Esophagus squamous epithelium (tissue), 5 donors: ENCODE measurements around the gene OVCA2. TPM values are rescaled to one million over a fixed set of nuclear protein-coding genes. Genes with fewer than 3 reads are reported as not detected.

Experiments
- DNase-seq: peaks from one replicate; lab custom pipeline; 2025; lab: John Stamatoyannopoulos, UW
- H3K27ac ChIP-seq, 4 donors: fragments of 200-600 bp; sonication (generic); one replicate each; pipeline ENCODE4 v1.5.1; 2016 to 2019; ENCODE audit warnings: mild to moderate bottlenecking in 1 of 4
- H3K27me3 ChIP-seq, 4 donors: fragments of 200-600 bp; sonication (generic); 1 replicate in 3 of 4; 2 replicates in 1 of 4; pipeline versions ENCODE4 v1.5.1 to v1.6.0; 2017 to 2021; ENCODE audit warnings: antibody characterized with exemption in 1 of 4
- H3K36me3 ChIP-seq, 3 donors: fragments of 200-600 bp; sonication (generic); one replicate each; pipeline ENCODE4 v1.5.1; 2016 to 2019
- H3K4me1 ChIP-seq, 3 donors: fragments of 200-600 bp; sonication (generic); one replicate each; pipeline ENCODE4 v1.5.1; 2017 to 2019
- H3K4me3 ChIP-seq, 4 donors: fragments of 200-600 bp; sonication (generic); 1 replicate in 3 of 4; 2 replicates in 1 of 4; pipeline ENCODE4 v1.5.1; 2016 to 2019; ENCODE audit warnings: mild to moderate bottlenecking in 2 of 4, moderate library complexity in 1 of 4
- H3K9me3 ChIP-seq, 3 donors: fragments of 200-600 bp; sonication (generic); one replicate each; pipeline ENCODE4 v1.5.1; 2016 to 2019
- POLR2A ChIP-seq, 4 donors: fragments of 450-650 bp; IDR thresholded peaks; one replicate each; pipeline ENCODE4 v1.6.1; 2017; ENCODE audit warnings: antibody characterized with exemption in 4 of 4, mild to moderate bottlenecking in 4 of 4, moderate library complexity in 3 of 4
- WGBS, 2 donors: methylation state at CpG; one replicate each; pipeline ENCODE4 v1.1.5; 2018; 5-methylcytosine and 5-hydroxymethylcytosine counted together
- intact Hi-C: fragments of 100-400 bp; cut with DNase I; formaldehyde crosslinking; loops from one replicate; pipeline ENCODE4 v1.15.0; 2022
- total RNA-seq, 4 donors: library from RNA; depleted of rRNA; stranded (reverse); fragments of >200 nt; gene quantifications; one replicate each; pipeline ENCODE4 v1.1.0, GENCODE V29; 2016
- TF ChIP-seq, protein P1 (sequence below), 6 experiments: fragments of 450-650 bp in 4 of 6; fragments of 200-600 bp in 2 of 6; sonication (generic) in 2 of 6; IDR thresholded peaks; one replicate each; pipeline ENCODE4 v1.5.1; 2016 to 2019; ENCODE audit warnings: antibody characterized with exemption in 6 of 6, mild to moderate bottlenecking in 4 of 6, moderate library complexity in 4 of 6
- donor health status: DM: yes; HTN: yes; CAD: no.

The OVCA2 gene
- total RNA-seq, 4 donors from 2014 or later, result 42.3 to 70.5 (median 53.2) TPM

DNA sequence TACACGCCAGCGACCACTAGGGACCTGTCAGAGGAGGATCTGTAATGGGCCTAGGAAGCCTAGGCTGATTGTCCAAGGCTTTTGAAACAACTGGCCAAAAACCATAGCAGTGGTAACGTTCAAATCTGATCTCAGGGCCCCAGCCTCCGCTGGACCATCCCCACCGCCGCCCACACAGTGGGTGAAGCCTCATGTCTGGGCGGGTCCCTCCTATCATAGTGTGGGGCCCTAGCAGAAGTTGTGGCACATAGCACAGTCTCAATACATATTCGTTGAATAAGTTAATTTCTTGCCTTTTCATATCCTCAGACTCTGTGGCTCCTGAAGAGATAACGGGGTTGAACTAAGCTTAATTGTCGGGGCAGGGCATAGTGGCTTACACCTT is 11.1 kb upstream of the OVCA2 start:
- Histone ChIP-seq H3K4me1 (peaks cover 12 to 41% (median 20%) of the 10 kb centered on the region in 3 donors), H3K36me3 (peaks cover 5 to 22% (median 6%) of the 10 kb centered on the region in 3 donors), H3K27me3 (peaks cover 0 to 33% (median 0%) of the 10 kb centered on the region in 4 donors), H3K9me3 (no peaks in the 10 kb centered on the region), H3K27ac (peak overlapping the region; percentile 67 to 85 (median 78)), H3K4me3 (peak overlapping the region; percentile 81 to 97 (median 90))
- DNase-seq, result no peak
- intact Hi-C loops, result no loop called here
- 4 to 11% methylated on average over 6 to 8 of the region's 10 CpGs for WGBS, 2 donors
- TF ChIP-seq POLR2A (IDR thresholded peaks at IDR 0.05), result no peak
- TF ChIP-seq, protein P1, sequence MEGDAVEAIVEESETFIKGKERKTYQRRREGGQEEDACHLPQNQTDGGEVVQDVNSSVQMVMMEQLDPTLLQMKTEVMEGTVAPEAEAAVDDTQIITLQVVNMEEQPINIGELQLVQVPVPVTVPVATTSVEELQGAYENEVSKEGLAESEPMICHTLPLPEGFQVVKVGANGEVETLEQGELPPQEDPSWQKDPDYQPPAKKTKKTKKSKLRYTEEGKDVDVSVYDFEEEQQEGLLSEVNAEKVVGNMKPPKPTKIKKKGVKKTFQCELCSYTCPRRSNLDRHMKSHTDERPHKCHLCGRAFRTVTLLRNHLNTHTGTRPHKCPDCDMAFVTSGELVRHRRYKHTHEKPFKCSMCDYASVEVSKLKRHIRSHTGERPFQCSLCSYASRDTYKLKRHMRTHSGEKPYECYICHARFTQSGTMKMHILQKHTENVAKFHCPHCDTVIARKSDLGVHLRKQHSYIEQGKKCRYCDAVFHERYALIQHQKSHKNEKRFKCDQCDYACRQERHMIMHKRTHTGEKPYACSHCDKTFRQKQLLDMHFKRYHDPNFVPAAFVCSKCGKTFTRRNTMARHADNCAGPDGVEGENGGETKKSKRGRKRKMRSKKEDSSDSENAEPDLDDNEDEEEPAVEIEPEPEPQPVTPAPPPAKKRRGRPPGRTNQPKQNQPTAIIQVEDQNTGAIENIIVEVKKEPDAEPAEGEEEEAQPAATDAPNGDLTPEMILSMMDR (IDR thresholded peaks at IDR 0.05), result peak in 3 of 6 experiments; percentile 26 to 57 (median 34)

DNA sequence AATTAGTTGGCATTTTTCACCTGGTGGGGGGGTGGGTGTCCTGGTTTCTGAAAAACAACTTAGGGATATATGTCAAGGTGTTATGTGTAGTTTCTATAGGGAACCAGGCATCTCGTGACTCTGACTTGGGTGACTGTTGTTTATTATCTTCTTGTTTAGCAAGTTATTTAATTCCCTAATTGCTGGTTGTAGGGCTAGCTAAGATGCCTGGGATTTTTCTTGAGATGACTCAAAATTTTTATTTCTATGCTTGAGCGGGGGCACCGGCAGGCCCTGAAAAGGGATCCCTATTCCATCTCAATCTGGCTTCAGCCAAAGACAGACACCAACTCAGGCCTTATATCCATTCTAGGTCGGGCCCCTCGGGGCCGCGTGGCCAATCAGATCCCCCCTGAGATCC is 8.7 kb upstream of the OVCA2 start:
- H3K4me1 ChIP-seq, result peaks cover 8 to 34% (median 15%) of the 10 kb centered on the region in 3 donors
- H3K27ac ChIP-seq, result no peak overlapping the region
- no peak for DNase-seq
- 85 to 87% methylated on average over 7 of the region's 7 CpGs for WGBS, 2 donors
- H3K4me3 ChIP-seq, result no peak overlapping the region
- peaks cover 12 to 46% (median 12%) of the 10 kb centered on the region in 3 donors for H3K36me3 ChIP-seq
- H3K9me3 ChIP-seq, result no peaks in the 10 kb centered on the region
- H3K27me3 ChIP-seq, result peaks cover 0 to 9% (median 0%) of the 10 kb centered on the region in 4 donors
- TF ChIP-seq POLR2A (IDR thresholded peaks at IDR 0.05), result no peak
- TF ChIP-seq, protein P1 (IDR thresholded peaks at IDR 0.05), result no peak
- intact Hi-C loops, result no loop called here

DNA sequence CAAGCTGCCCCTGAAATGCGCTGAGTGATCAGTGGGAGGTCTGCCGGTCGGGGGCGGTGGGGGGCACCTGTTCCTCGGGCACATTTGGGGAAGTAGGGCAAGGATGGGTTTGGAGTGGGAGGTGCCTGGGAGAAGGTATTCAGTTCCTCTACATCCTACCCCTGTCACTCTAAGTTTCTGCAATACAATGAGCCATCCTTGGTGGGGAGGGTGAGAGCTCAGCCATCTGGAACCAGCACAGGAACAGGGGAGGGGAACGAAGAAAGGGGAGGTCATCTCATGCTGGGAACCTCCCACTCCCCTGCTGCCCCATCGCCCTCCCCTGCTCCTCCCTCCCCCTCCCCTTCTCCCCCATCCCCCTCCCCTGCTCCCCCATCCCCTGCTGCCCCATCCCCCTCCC is 7.7 kb upstream of the OVCA2 start:
- TF ChIP-seq, protein P1 (IDR thresholded peaks at IDR 0.05), result no peak
- no peak for TF ChIP-seq POLR2A (IDR thresholded peaks at IDR 0.05)
- no peaks in the 10 kb centered on the region for H3K27me3 ChIP-seq
- intact Hi-C loops, result no loop called here
- H3K36me3 ChIP-seq, result peaks cover 12 to 56% (median 12%) of the 10 kb centered on the region in 3 donors
- DNase-seq, result no peak
- no peak overlapping the region for H3K27ac ChIP-seq
- no peak overlapping the region for H3K4me3 ChIP-seq
- H3K9me3 ChIP-seq, result no peaks in the 10 kb centered on the region
- WGBS, 2 donors, result 70 to 79% methylated on average over 5 to 6 of the region's 7 CpGs
- peaks cover 8 to 34% (median 15%) of the 10 kb centered on the region in 3 donors for H3K4me1 ChIP-seq

DNA sequence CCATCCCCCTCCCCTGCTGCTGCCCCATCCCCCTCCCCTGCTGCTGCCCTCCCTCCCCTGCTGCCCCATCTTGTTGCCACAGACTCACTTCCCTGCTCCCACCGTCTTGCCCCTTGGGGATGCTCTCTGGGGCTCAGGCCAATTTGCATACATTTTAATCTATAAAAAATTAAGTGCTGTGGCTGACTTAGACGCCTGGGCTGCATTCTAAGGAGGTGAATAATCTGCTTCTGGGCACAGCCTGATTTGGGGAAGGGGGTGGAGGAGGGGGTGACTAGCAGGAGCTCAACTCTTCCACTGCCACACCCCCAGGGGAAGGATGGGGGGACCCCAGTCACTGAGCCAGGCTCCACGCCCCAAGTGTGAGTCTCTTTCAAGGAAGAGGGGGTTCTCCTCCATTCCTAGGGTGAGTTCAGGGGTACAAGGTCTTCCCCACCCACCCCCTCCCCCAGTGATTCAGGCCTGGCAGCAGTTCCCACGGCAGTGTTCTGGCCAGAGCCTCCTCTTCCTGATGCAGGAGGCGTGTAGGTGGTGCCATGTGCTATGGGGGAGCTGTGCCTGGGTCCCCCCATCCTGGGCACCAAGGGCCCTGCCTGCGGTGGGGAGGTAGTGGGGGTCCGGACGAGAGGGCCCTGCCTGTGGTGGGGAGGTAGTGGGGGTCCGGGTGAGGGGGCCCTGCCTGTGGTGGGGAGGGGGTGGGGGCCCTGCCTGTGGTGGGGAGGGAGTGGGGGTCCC is 6.8 kb upstream of the OVCA2 start:
- intact Hi-C loops, result no loop called here

More for the DNA sequence above, 6.8 kb upstream of the OVCA2 start:
- H3K27me3 ChIP-seq, result no peaks in the 10 kb centered on the region
- TF ChIP-seq, protein P1 (IDR thresholded peaks at IDR 0.05), result no peak
- no peak for TF ChIP-seq POLR2A (IDR thresholded peaks at IDR 0.05)
- WGBS, 2 donors, result 71 to 80% methylated on average over 1 of the region's 9 CpGs
- no peak overlapping the region for H3K4me3 ChIP-seq
- no peak overlapping the region for H3K27ac ChIP-seq
- peaks cover 8 to 28% (median 12%) of the 10 kb centered on the region in 3 donors for H3K4me1 ChIP-seq
- DNase-seq, result no peak
- no peaks in the 10 kb centered on the region for H3K9me3 ChIP-seq
- H3K36me3 ChIP-seq, result peaks cover 12 to 63% (median 12%) of the 10 kb centered on the region in 3 donors
